OCI-LY7 (cell line): Measurements from ENCODE around the gene KXD1. TPM values are rescaled to one million over a fixed set of nuclear protein-coding genes. Genes with fewer than 3 reads are reported as not detected.
A peak's percentile ranks its signal among the peaks of the same experiment; 100 is the strongest.
"Not testable (repeated sequence)": the region's sequence is repeated elsewhere in the genome, so short reads cannot be mapped to it uniquely, and the experiment has no call there.

ENCODE experiments used
- BruUV-seq: library from RNA; stranded (reverse); fragments of 400-500 nt; replicated peaks from 2 replicates; lab custom pipeline; 2021; lab: Mats Ljungman, UMichigan
- CTCF ChIA-PET: fragments of 300-600 bp; sonication (Branson Sonifier 250); formaldehyde crosslinking; loops from one replicate; lab custom pipeline; 2022; ENCODE audit warnings: antibody characterized with exemption; ENCODE audit not compliant: unreplicated experiment; lab: Charles Lee
- POLR2A ChIA-PET: fragments of 300-600 bp; sonication (Branson Sonifier 250); formaldehyde crosslinking; loops from one replicate; lab custom pipeline; 2022; ENCODE audit warnings: antibody characterized with exemption; lab: Charles Lee
- DNase-seq: peaks from one replicate; pipeline ENCODE4 v3.0.0-alpha.2; 2015; ENCODE audit warnings: low spot score
- H2AFZ ChIP-seq: fragments of 200-600 bp; sonication (generic), shearing (Covaris generic); 2 replicates; pipeline ENCODE4 v1.6.1; 2014; ENCODE audit warnings: mild to moderate bottlenecking, antibody characterized with exemption, low read length, moderate library complexity
- H3K27ac ChIP-seq: fragments of 200-600 bp; sonication (generic); 2 replicates; pipeline ENCODE4 v1.5.1; 2014; ENCODE audit warnings: mixed run types, low read depth, mild to moderate bottlenecking, moderate library complexity, low read length, inconsistent platforms; ENCODE audit not compliant: poor library complexity, severe bottlenecking
- H3K36me3 ChIP-seq: fragments of 200-600 bp; sonication (generic); 2 replicates; pipeline ENCODE4 v1.6.1; 2014; ENCODE audit warnings: mild to moderate bottlenecking, antibody characterized with exemption, low read length, moderate library complexity, mixed read lengths; ENCODE audit not compliant: insufficient read depth
- H3K4me1 ChIP-seq: fragments of 200-600 bp; sonication (generic); 2 replicates; pipeline ENCODE4 v1.5.1; 2014; ENCODE audit warnings: mild to moderate bottlenecking, low read length; ENCODE audit not compliant: insufficient read depth, poor library complexity, severe bottlenecking
- H3K4me2 ChIP-seq: fragments of 200-600 bp; sonication (generic); 2 replicates; pipeline ENCODE4 v1.6.1; 2014; ENCODE audit warnings: mild to moderate bottlenecking, low read length
- H3K4me3 ChIP-seq: fragments of 200-600 bp; sonication (generic); 2 replicates; pipeline ENCODE4 v1.5.1; 2014; ENCODE audit warnings: mild to moderate bottlenecking, low read depth, low read length; ENCODE audit not compliant: poor library complexity, severe bottlenecking
- H3K79me2 ChIP-seq: fragments of 200-600 bp; sonication (generic); 2 replicates; pipeline ENCODE4 v1.6.1; 2016; ENCODE audit warnings: low read depth, mild to moderate bottlenecking, low read length, moderate library complexity, mixed read lengths; ENCODE audit not compliant: insufficient read depth
- H3K9me2 ChIP-seq: fragments of 200-600 bp; sonication (generic); 2 replicates; pipeline ENCODE4 v1.6.1; 2016; ENCODE audit warnings: mild to moderate bottlenecking, low read length, mixed read lengths; ENCODE audit not compliant: insufficient read depth
- H3K9me3 ChIP-seq: fragments of 200-600 bp; sonication (generic); 2 replicates; pipeline ENCODE4 v1.6.1; 2014; ENCODE audit warnings: mild to moderate bottlenecking, mixed run types, low read length, mixed read lengths
- H4K20me1 ChIP-seq: fragments of 200-600 bp; sonication (generic); 2 replicates; pipeline ENCODE4 v1.6.1; 2014; ENCODE audit warnings: mild to moderate bottlenecking, antibody characterized with exemption, low read length, moderate library complexity, mixed read lengths; ENCODE audit not compliant: insufficient read depth
- EZH2phosphoT487 ChIP-seq: fragments of 200-600 bp; sonication (generic); IDR thresholded peaks from 2 replicates; pipeline ENCODE4 v1.6.1; 2018; ENCODE audit warnings: low read depth, borderline replicate concordance, mild to moderate bottlenecking, mixed run types, antibody characterized with exemption, low read length, moderate library complexity, mixed read lengths
- intact Hi-C: fragments of 100-400 bp; cut with micrococcal nuclease; formaldehyde crosslinking; loops from one replicate; pipeline ENCODE4 v1.10.0; 2022; ENCODE audit not compliant: unreplicated experiment
- total RNA-seq, 2 experiments: library from RNA; depleted of rRNA in 1 of 2; stranded (reverse); fragments of >200 nt in 1 of 2; shearing (Covaris generic) in 1 of 2; gene quantifications; 2 replicates each; pipeline ENCODE4 v1.2.3, GENCODE V29; 2014 to 2022
- TF ChIP-seq, protein P1 (sequence below): fragments of 200-600 bp; sonication (generic); conservative IDR thresholded peaks from 2 replicates; pipeline ENCODE4 v1.5.1; 2014; ENCODE audit warnings: mild to moderate bottlenecking, antibody characterized with exemption, low read length, moderate library complexity, mixed read lengths

The KXD1 gene
- total RNA-seq, 2 experiments from 2014 or later = 96.7 to 99.8 TPM

DNA sequence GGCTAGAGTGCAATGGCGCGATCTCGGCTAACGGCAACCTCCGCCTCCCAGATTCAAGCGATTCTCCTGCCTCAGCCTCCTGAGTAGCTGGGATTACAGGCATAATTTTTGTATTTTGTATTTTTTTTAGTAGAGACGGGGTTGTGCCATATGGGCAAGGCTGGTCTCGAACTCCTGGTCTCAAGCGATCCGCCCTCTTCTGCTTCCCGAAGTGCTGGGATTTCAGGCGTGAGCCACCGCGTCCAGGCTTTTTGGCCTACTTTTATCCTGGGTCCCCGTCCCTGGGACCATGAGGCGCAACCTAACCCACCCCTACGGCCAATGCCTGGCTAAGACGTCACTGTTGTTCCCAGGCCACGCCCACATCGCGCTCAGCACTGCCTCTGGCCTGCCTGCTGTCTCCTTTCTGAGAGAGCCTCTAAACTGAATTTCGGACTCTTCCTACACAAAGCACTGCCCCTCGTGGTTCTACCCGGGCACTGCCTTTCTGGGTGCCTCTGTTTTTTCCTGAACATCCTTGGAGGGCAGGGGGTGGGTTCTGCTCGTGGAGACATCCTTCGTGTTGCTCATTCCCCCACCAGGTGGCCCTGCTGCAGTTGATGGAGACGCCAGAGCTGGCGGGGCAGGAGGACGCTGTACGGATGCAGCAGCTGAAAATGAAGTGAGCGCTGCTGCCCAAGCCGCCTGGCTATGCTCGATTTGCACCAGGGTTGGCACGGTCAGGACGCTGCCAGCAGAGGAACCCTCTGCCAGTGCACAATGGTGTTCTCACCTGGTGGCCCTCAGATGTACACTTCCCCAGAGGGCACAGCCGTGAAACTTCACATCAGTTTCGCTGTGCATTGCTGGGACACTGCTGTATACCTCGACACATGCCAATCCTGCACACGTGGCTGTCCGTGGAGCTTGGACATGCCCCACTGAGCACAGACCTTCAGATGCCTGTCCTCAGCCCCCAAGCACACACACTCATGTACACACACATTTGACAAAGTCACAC, 32.9 kb downstream of the KXD1 start:
- CTCF ChIA-PET = no interaction called here
- BruUV-seq = TSS peak; percentile 81
- POLR2A ChIA-PET = interaction anchor here (0.7 to 1.0 kb wide), 2 partner anchors 39 to 727 kb away, joined by 4 read pairs; no protein-coding TSS in a partner anchor
- H3K4me2 ChIP-seq = peak overlapping the region; percentile 68
- intact Hi-C loops = no loop called here
- H3K27ac ChIP-seq = no peak overlapping the region
- H2AFZ ChIP-seq = no peak overlapping the region
- H3K79me2 ChIP-seq = peaks cover 10% of the 10 kb centered on the region
- H3K4me3 ChIP-seq = peak overlapping the region; percentile 68
- no peak for DNase-seq
- TF ChIP-seq, protein P1, sequence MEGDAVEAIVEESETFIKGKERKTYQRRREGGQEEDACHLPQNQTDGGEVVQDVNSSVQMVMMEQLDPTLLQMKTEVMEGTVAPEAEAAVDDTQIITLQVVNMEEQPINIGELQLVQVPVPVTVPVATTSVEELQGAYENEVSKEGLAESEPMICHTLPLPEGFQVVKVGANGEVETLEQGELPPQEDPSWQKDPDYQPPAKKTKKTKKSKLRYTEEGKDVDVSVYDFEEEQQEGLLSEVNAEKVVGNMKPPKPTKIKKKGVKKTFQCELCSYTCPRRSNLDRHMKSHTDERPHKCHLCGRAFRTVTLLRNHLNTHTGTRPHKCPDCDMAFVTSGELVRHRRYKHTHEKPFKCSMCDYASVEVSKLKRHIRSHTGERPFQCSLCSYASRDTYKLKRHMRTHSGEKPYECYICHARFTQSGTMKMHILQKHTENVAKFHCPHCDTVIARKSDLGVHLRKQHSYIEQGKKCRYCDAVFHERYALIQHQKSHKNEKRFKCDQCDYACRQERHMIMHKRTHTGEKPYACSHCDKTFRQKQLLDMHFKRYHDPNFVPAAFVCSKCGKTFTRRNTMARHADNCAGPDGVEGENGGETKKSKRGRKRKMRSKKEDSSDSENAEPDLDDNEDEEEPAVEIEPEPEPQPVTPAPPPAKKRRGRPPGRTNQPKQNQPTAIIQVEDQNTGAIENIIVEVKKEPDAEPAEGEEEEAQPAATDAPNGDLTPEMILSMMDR = peak; percentile 61
- TF ChIP-seq EZH2phosphoT487 = no peak
- H3K9me2 ChIP-seq = no peaks in the 10 kb centered on the region
- H3K9me3 ChIP-seq = no peaks in the 10 kb centered on the region
- H4K20me1 ChIP-seq = no peaks in the 10 kb centered on the region
- peaks cover 54% of the 10 kb centered on the region for H3K4me1 ChIP-seq
- H3K36me3 ChIP-seq = peaks cover 17% of the 10 kb centered on the region; the same call in 1 of the 2 replicates

DNA sequence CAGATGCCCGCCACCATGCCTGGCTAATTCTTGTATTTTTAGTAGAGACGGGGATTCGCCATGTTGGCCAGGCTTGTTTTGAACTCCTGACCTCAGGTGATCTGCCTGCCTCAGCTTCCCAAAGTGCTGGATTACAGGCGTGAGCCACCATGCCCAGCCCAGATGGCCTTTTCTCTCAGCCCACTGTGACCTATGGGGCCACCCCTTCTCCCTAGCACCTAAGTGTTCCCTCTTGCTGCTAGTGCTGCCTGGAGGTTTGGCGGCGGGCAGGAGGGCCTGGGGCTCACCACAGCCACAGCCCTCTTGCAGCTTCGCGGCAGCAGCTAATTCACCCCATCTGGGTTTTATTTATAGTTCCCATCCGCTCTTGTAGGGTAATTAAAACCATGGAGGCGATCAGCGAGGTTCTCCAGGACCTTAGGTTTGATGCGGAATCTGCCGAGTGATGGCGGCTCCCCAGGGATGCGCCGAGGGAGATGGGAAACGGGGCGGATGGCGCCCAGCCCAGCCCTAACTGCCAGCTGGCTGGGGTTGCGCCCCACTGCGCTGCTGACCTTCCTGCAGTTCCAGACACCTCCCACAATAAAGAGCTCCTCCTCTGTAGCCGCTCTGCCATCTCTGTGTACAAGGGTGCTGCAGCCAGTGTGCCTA, 34.2 kb downstream of the KXD1 start:
- no peak for DNase-seq
- Histone ChIP-seq H4K20me1 (no peaks in the 10 kb centered on the region), H3K4me1 (peaks cover 42% of the 10 kb centered on the region), H3K9me2 (no peaks in the 10 kb centered on the region), H3K27ac (no peak overlapping the region), H2AFZ (no peak overlapping the region), H3K79me2 (peaks cover 10% of the 10 kb centered on the region), H3K4me3 (no peak overlapping the region), H3K36me3 (peaks cover 17% of the 10 kb centered on the region; the same call in 1 of the 2 replicates), H3K9me3 (no peaks in the 10 kb centered on the region), H3K4me2 (no peak overlapping the region)
- intact Hi-C loops = no loop called here
- CTCF ChIA-PET = no interaction called here
- BruUV-seq = no TSS peak
- no peak for TF ChIP-seq EZH2phosphoT487
- TF ChIP-seq, protein P1 = no peak
- POLR2A ChIA-PET = interaction anchor here (1.1 kb wide), 1 partner anchor 47 kb away, joined by 3 read pairs; no protein-coding TSS in a partner anchor

DNA sequence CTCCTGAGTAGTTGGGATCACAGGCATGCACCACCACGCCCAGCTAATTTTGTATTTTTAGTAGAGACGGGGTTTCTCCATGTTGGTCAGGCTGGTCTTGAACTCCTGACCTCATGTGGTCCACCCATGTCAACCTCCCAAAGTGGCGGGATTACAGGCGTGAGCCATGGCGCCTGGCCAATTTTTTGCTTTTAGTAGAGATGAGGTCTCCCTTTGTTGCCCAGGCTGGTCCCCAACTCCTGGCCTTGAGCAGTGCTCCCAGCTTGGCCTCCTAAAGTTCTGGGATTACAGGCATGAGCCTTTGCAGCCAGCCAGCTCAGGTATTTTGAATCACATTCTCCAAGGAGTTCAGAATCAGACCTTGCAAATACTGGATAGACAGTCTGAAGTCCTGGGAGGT, 35.1 kb downstream of the KXD1 start:
- peaks cover 38% of the 10 kb centered on the region for H3K4me1 ChIP-seq
- POLR2A ChIA-PET = interaction anchor here (1.1 kb wide), 1 partner anchor 48 kb away, joined by 3 read pairs; no protein-coding TSS in a partner anchor
- BruUV-seq = not testable (repeated sequence)

More for the DNA sequence above, 35.1 kb downstream of the KXD1 start:
- H4K20me1 ChIP-seq, H3K27ac ChIP-seq, intact Hi-C loops, H3K9me3 ChIP-seq, H2AFZ ChIP-seq, H3K9me2 ChIP-seq, H3K79me2 ChIP-seq, DNase-seq: not testable (repeated sequence)
- Histone ChIP-seq H3K4me3 (peak overlapping the region; percentile 62), H3K4me2 (peak overlapping the region; percentile 80), H3K36me3 (peaks cover 17% of the 10 kb centered on the region; the same call in 1 of the 2 replicates)
- CTCF ChIA-PET = interaction anchor here (0.6 to 1.4 kb wide), 2 partner anchors 36 to 83 kb away, joined by 3 to 5 read pairs; no protein-coding TSS in a partner anchor
